Measurements from ENCODE around the gene LRP2.

Gene LRP2

GRCh38 chr2:169086893-169087467 lies 275.4 kb downstream of the LRP2 start:
- intact Hi-C loops (cut with DNase I): no loop called here
- no peak for DNase-seq

- DNase-seq: peak in 3 of 42 donors; percentile 10 to 30 (median 11)
- intact Hi-C loops (cut with DNase I): no loop called here
Measured at GRCh38 chr2:169082995-169083394, 279.3 kb downstream of the LRP2 start.

- intact Hi-C loops (cut with DNase I): no loop called here
- DNase-seq: no peak
Measured at GRCh38 chr2:169081551-169081950, 280.8 kb downstream of the LRP2 start.

- intact Hi-C loops (cut with DNase I): no loop called here
Measured at GRCh38 chr2:169080250-169081069, 281.9 kb downstream of the LRP2 start.

DNA sequence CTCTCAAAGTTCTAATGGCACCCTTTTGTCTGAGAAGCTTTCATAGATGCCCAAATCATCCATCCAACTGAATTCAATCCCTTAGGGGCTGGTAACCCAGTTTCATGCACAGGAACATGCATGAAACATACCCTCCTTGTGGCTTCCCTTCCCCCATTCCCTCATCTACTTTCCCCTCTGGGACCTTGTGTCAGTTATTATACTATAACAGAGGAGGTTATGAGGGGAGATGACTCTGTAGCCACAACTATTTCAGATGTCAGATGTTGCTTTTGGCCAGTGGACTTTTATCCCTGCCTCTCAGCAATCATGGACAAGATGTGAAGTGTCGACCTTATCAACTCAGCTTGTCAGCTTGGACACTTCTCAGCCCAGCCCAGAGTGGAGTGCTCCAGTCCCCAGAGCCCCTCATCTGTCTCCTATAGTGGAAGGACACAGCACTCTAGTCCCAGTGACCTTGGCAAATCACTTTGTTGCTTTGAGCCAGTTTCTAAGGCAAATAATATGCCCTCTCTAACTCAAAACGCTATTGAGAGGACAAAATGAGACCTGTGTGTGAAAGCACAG lies 284.6 kb downstream of the LRP2 start:
- DNase-seq: no peak
- intact Hi-C loops (cut with DNase I): no loop called here

More at GRCh38 chr2:169080250-169081069, 281.9 kb downstream of the LRP2 start:
- DNase-seq: peak in 10 of 42 donors; percentile 4 to 43 (median 12)

All from head of caudate nucleus (tissue), 42 donors.